Measurements from ENCODE around the gene NT5E. TPM values are rescaled to one million over a fixed set of nuclear protein-coding genes. Genes with fewer than 3 reads are reported as not detected.

Gene NT5E
- total RNA-seq, 1 experiment from 2014 or later = 76.5 TPM

- Mint-ChIP-seq H3K27ac (ENCODE audit: unreplicated experiment) (no peak overlapping the region), H3K4me3 (ENCODE audit: low read depth, unreplicated experiment) (no peak overlapping the region), H3K4me1 (ENCODE audit: low read depth, unreplicated experiment) (peaks cover 35% of the 10 kb centered on the region), H3K36me3 (ENCODE audit: insufficient read depth, unreplicated experiment) (peaks cover 35% of the 10 kb centered on the region), H3K27me3 (ENCODE audit: unreplicated experiment) (no peaks in the 10 kb centered on the region), H3K9me3 (ENCODE audit: low read depth, unreplicated experiment) (peaks cover 8% of the 10 kb centered on the region)
- no peak for TF ChIP-seq CTCF (IDR thresholded peaks at IDR 0.05; ENCODE audit: unreplicated experiment)
- no TSS peak for BruUV-seq (replicated peaks)
- intact Hi-C loops (cut with micrococcal nuclease; ENCODE audit: unreplicated experiment) = no loop called here
- CTCF ChIA-PET = interaction anchor here (0.6 kb wide), 1 partner anchor 108 kb away, joined by 12 read pairs; no protein-coding TSS in a partner anchor
- DNase-seq = no peak
Observed at GRCh38 chr6:85493389-85493788, 43.5 kb downstream of the NT5E start.

- peaks cover 48% of the 10 kb centered on the region for H3K4me1 Mint-ChIP-seq (ENCODE audit: low read depth, unreplicated experiment)
- H3K27ac Mint-ChIP-seq (ENCODE audit: unreplicated experiment) = no peak overlapping the region
- intact Hi-C loops (cut with micrococcal nuclease; ENCODE audit: unreplicated experiment) = no loop called here
- no peak overlapping the region for H3K4me3 Mint-ChIP-seq (ENCODE audit: low read depth, unreplicated experiment)
- BruUV-seq (replicated peaks) = TSS peak; percentile 68
- no peaks in the 10 kb centered on the region for H3K27me3 Mint-ChIP-seq (ENCODE audit: unreplicated experiment)
- H3K9me3 Mint-ChIP-seq (ENCODE audit: low read depth, unreplicated experiment) = peaks cover 8% of the 10 kb centered on the region
- CTCF ChIA-PET = interaction anchor here (1.5 to 1.7 kb wide), 2 partner anchors 21 to 133 kb away, joined by 3 to 4 read pairs; no protein-coding TSS in a partner anchor
- DNase-seq = no peak
- H3K36me3 Mint-ChIP-seq (ENCODE audit: insufficient read depth, unreplicated experiment) = peaks cover 46% of the 10 kb centered on the region
- TF ChIP-seq CTCF (IDR thresholded peaks at IDR 0.05; ENCODE audit: unreplicated experiment) = no peak
Observed at GRCh38 chr6:85494547-85495536, 45.0 kb downstream of the NT5E start.

GRCh38 chr6:85496009-85496579, 46.2 kb downstream of the NT5E start:
- Mint-ChIP-seq H3K27ac (ENCODE audit: unreplicated experiment) (peak overlapping the region; percentile 59), H3K27me3 (ENCODE audit: unreplicated experiment) (no peaks in the 10 kb centered on the region), H3K4me1 (ENCODE audit: low read depth, unreplicated experiment) (peaks cover 37% of the 10 kb centered on the region), H3K9me3 (ENCODE audit: low read depth, unreplicated experiment) (peaks cover 8% of the 10 kb centered on the region), H3K36me3 (ENCODE audit: insufficient read depth, unreplicated experiment) (peaks cover 34% of the 10 kb centered on the region), H3K4me3 (ENCODE audit: low read depth, unreplicated experiment) (no peak overlapping the region)
- no TSS peak for BruUV-seq (replicated peaks)
- intact Hi-C loops (cut with micrococcal nuclease; ENCODE audit: unreplicated experiment) = no loop called here
- no peak for DNase-seq
- CTCF ChIA-PET = no interaction called here
- no peak for TF ChIP-seq CTCF (IDR thresholded peaks at IDR 0.05; ENCODE audit: unreplicated experiment)

GRCh38 chr6:85496856-85497255, 47.0 kb downstream of the NT5E start:
- H3K4me1 Mint-ChIP-seq (ENCODE audit: low read depth, unreplicated experiment) = peaks cover 35% of the 10 kb centered on the region
- no peak overlapping the region for H3K27ac Mint-ChIP-seq (ENCODE audit: unreplicated experiment)
- BruUV-seq (replicated peaks) = no TSS peak
- CTCF ChIA-PET = no interaction called here
- intact Hi-C loops (cut with micrococcal nuclease; ENCODE audit: unreplicated experiment) = no loop called here
- H3K9me3 Mint-ChIP-seq (ENCODE audit: low read depth, unreplicated experiment) = peaks cover 8% of the 10 kb centered on the region
- H3K27me3 Mint-ChIP-seq (ENCODE audit: unreplicated experiment) = no peaks in the 10 kb centered on the region
- peaks cover 30% of the 10 kb centered on the region for H3K36me3 Mint-ChIP-seq (ENCODE audit: insufficient read depth, unreplicated experiment)
- DNase-seq = no peak
- H3K4me3 Mint-ChIP-seq (ENCODE audit: low read depth, unreplicated experiment) = no peak overlapping the region
- TF ChIP-seq CTCF (IDR thresholded peaks at IDR 0.05; ENCODE audit: unreplicated experiment) = no peak

Data from Calu3 (cell line).